GM21619 (cell line): ENCODE results near the gene PEX7.
"Not testable (repeated sequence)": the region's sequence is repeated elsewhere in the genome, so short reads cannot be mapped to it uniquely, and the experiment has no call there.

Source experiments
- ATAC-seq: cut with Tn5 transposase; IDR thresholded peaks from one replicate; pipeline ENCODE4 v1.9.1; 2021; ENCODE audit not compliant: unreplicated experiment

Gene PEX7

DNA sequence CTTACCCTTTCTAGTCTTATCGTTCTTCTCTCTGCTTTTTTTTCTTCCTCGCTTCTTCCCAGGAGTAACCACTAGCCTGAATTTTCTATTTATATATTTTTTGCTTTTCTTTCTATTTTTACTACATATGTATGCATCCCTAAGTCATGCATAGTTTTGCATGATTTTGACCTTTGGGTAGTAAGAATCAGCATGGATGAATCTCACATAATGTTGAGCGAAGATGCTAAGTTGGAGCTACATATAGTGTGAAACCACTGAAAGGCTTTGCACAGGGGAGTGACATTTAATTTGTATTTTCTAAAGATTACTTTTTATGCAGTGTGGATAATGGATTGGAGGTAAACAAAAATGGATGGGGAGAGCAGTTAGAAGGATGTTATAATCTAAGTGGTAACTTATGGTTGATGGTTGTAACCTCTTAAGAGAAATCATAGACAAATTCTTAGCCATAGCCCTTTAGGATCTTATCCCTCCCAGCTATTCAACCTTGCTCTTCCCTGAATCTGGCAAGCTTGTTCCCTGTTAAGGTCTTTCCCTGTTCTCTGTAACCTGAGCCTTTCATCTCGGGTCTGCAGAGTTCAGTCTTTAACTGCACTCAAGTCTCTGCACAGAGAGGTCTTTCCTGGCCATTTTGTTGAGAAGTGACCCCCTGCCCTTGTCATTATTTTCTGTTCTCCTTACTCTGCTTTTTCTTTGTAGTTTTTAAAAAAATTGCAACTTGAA is 18.0 kb downstream of the PEX7 start:
- no peak for ATAC-seq

DNA sequence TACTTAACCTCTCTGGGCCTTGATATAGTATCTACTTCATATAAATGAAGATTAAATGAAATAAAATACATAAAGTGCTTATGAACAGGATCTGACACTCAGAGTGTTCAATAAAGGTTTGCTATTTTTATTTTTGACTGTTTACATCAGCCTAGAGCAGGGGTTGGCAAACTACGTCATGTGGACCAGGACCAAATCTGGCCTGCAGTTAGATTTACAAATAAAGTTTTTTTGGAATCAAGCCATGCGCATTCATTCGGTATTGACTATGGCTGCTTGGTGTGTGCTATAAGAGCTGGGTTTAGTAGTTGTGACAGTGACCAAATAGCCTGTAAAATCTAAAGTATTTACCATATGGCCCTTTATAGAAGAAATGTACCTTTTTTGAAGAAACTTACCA is 20.8 kb downstream of the PEX7 start:
- no peak for ATAC-seq

DNA sequence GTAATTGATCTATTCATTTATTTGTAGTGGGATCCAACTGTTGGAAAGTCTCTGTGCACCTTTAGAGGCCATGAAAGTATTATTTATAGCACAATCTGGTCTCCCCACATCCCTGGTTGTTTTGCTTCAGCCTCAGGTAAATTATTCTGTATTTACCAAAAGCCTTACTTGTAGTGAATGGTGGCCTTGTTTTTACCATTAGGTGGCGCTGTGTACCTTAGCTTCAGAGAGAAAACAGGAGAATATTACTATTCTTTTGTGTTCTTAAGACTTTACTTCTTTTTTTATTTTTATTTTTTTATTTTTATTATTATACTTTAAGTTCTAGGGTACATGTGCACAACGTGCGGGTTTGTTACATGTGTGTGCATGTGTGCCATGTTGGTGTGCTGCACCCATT is 23.7 kb downstream of the PEX7 start:
- no peak for ATAC-seq

DNA sequence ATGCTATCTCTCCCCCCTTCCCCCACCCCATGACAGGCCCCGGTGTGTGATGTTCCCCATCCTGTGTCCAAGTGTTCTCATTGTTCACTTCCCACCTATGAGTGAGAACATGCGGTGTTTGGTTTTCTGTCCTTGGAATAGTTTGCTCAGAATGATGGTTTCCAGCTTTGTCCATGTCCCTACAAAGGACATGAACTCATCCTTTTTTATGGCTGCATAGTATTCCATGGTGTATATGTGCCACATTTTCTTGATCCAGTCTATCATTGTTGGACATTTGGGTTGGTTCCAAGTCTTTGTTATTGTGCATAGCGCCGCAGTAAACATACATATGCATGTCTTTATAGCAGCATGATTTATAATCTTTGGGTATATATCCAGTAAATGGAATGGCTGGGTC is 24.1 kb downstream of the PEX7 start:
- ATAC-seq, result not testable (repeated sequence)

DNA sequence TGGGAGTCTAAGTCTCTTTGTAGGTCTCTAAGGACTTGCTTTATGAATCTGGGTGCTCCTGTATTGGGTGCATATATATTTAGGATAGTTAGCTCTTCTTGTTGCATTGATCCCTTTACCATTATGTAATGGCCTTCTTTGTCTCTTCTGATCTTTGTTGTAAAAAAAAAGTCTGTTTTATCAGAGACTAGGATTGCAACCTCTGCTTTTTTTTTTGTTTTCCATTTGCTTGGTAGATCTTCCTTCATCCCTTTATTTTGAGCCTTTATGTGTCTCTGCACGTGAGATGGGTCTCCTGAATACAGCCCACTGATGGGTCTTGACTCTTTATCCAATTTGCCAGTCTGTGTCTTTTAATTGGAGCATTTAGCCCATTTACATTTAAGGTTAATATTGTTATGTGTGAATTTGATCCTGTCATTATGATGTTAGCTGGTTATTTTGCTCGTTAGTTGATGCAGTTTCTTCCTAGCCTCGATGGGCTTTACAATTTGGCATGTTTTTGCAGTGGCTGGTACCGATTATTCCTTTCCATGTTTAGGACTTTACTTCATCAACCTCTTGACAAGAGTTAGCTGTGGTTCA is 27.7 kb downstream of the PEX7 start:
- not testable (repeated sequence) for ATAC-seq

DNA sequence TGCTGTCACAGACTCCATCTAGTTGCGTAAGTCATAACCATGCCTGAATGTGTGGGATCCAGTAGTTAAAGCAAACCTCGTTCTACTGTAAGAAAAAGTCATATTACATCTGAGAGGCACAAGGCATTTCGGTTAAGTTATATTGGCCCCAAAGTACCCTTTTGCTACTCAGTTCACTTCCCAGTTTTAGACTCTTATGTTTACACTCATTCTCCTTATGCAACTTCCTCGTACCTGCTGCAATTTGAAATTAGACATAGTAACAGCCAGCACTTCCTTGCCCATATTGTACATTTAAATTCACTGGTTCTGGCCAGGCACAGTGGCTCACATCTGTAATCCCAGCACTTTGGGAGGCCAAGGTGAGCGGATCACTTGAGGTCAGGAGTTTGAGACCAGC is 37.0 kb downstream of the PEX7 start:
- ATAC-seq, result no peak

DNA sequence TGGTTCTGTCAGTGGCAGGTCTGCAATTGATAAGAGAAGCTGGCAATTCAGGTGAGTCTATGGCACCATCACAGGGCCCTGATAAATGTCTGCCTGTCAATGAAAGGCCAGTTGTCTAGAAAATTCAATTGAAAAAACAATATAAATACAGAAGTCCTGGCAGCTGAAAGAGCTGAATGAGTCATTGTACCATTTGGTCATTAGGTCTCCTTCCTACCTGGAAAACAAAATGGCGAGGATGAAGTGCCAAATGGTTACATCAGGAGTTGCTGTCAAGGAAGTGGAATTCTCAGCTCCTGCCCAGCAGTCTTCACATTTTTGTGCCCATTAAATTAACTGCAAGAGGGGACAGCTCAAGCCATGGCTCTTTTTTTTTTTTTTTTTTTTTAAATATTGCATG is 37.7 kb downstream of the PEX7 start:
- no peak for ATAC-seq

DNA sequence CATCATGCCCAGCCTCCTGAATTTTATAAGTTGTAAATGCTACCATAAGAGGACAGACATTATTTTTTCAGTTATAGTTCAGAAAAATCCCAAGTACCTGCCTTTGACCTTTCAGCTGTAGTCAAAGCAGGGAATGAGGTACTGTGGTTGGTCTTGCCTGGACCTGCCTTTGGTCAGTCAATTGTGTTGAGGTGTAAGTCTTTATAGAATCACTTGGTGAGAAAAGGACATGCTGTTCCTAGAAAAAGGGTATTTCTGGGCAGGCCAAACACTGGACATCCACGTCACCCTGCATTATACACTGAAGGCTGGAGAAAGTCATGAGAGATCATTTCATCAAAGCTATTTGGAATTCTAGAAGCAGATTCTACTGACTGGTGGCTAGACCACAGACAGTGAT is 40.3 kb downstream of the PEX7 start:
- ATAC-seq, result no peak

DNA sequence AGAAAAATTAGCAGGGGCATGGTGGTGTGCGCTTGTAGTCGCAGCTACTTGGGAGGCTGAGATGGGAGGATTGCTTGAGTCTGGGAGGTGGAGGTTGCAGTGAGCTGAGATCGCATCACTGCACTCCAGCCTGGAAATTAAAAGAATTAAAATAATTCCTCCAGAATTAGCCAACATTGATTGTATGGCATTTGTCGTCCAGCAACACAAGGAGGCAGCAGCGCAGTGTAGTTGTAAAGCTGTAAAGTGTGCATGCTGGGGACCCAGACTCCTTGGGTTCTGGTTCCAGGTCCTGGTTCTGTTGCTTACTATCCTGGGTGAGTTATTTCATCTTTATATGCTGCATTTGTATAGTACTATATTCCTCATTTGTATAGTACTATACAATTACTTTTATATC is 41.4 kb downstream of the PEX7 start:
- ATAC-seq, result no peak

DNA sequence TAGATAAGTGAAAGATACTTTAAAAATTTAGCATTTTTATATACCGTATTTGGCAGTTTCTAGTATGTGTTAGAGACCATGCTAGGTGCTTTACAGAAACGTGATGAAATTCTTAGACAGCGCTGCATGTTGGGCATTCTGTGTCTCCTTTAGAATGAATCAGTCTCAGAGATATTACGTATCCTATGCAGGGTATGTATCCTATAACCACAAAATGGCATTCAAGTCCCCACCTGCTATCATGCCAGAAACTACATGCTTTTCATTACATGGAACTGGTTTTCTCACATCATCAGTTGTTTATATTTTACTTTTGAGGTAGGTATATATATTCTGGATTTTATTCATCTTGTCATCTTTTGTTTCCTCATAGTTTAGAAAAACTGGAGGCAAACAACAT is 42.3 kb downstream of the PEX7 start:
- no peak for ATAC-seq

DNA sequence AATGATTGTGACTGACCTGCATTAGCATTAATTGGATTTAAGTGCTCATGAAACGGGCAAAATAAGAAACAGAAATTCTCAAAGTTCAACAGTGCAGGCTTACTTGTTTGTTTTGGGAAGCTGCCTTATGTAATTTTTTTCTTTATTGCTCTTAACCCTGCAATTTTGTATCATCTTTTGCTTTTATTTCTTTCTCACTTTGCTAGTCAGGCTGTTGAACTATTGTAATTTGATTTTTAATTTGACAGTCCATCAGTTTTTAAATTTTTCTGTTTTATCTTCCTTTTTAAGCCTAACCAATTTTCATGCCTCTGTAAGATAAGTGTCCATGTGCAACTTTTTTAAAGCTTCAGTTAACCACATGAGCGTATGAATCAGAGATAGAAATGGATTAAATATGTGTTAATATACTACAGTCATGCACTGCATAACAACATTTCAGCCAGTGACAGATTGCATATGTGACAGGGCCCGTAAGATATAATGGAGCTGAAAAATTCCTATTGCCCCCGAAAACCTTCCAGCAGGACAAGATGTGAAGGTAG is 44.6 kb downstream of the PEX7 start:
- ATAC-seq, result no peak

DNA sequence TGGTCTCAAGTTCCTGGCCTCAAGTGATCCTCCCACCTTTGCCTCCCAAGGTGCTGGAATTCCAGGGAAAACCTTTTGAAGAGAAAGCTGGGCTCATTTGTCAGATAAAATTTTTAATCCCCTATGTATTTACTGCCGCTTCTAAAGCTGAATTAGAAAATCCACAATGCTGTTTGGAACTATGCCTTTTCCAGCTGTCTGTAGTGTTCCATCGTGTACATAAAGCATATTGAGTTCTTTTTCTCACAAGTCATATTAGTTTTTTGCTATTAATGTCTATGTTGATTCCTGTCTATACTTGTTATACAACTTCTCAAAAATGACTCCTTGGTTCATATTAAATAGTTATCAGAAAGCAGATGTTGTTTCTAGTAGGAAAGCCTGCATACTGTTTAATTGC is 47.1 kb downstream of the PEX7 start:
- ATAC-seq, result no peak

DNA sequence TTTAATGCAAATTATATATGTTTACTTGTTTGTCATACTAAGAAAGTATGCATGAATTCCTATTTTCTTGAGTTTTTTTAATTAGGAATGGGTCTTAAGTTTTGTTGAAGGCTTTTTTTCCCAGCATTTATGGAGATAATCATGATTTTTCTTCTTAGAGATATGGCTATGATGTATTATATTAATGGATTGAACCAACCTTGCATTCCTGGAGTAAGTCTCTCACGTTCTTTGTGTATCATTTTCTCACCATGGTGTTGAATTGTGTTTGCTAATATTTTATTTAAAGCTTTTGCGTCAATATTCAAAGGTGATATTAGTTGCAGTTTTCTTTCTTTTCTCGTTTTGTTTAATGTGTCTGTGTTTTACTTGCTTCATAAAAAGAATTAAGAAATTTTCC is 51.4 kb downstream of the PEX7 start:
- ATAC-seq, result no peak

DNA sequence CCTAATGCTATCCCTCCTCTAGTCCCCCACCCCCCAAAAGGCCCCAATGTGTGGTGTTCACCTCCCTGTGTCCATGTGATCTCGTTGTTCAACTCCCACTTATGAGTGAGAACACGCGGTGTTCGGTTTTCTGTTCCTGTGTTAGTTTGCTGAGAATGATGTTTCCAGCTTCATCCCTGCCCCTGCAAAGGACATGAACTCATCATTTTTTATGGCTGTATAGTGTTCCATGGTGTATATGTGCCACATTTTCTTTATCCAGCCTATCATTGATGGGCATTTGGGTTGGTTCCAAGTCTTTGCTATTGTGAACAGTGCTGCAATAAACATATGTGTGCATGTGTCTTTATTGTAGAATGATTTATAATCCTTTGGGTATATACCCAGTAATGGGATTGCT is 54.1 kb downstream of the PEX7 start:
- not testable (repeated sequence) for ATAC-seq

DNA sequence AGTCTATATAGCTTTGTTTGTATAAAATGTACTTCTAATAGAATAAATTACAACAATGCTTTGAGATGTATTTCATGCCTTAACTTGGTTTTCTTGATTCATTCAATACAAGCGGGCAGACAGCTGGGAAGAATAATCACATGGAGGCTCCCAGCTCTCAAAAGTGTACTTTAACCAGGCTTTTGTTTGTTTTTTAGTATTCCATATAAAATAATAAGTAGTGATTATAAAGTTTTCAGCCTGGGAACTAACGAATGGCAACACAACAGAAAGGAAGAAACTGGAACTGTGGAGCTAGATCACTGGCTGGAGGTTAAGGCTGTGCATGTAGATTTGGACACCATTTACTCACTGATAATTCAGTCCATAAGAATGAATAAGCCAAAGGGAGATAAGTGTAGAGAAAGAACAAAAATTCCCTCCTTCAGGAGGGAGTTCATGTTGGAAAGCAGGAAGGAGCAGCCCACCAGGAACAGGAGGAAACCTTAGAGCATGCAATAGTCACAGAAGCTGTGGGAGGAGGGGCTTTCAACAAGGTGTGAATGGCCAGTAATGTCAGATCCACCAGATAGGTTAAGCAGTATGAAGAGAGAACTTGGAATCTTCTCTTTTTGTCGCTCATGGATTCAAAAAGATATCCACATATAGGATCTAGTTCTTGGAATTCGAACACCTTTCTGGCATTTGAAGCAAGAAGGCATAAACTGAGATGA is 58.5 kb downstream of the PEX7 start:
- ATAC-seq, result no peak

DNA sequence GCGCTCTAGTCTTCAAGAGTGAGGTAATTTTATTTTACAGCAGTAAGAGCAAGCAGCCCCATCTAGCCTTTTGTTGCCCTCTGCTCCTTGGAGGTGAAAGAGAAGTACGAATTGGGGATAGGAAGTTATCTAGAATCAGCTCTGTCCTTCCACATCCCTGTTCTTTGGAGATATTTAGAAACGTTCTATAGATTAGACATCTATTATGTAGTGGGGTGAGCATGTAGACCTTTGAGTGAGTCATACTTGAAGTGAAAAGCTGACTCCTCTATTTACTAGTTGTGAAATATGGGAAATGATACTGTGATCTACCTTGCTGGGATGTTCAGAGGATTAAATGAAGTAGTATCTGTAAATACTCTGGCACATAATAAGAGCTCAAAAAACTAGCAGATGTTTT is 63.7 kb downstream of the PEX7 start:
- no peak for ATAC-seq

DNA sequence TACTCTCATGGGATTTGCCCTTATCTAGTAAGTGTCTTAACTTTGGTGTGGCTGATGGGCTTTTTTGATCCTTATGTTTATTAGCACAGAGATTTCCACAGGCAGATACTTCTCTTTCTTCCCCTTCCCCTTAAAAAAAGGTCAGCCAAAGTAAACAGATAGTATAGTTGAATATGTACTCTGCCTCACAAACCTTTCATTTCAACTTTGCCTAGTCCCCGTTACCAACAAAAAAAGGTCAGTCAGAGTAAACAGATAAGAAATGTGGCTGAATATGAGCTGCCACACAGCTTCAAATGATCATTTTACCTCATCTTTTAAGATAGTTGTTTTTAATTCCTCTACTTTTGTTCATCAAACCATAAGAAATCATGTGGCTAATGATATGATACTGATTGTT is 65.6 kb downstream of the PEX7 start:
- no peak for ATAC-seq

DNA sequence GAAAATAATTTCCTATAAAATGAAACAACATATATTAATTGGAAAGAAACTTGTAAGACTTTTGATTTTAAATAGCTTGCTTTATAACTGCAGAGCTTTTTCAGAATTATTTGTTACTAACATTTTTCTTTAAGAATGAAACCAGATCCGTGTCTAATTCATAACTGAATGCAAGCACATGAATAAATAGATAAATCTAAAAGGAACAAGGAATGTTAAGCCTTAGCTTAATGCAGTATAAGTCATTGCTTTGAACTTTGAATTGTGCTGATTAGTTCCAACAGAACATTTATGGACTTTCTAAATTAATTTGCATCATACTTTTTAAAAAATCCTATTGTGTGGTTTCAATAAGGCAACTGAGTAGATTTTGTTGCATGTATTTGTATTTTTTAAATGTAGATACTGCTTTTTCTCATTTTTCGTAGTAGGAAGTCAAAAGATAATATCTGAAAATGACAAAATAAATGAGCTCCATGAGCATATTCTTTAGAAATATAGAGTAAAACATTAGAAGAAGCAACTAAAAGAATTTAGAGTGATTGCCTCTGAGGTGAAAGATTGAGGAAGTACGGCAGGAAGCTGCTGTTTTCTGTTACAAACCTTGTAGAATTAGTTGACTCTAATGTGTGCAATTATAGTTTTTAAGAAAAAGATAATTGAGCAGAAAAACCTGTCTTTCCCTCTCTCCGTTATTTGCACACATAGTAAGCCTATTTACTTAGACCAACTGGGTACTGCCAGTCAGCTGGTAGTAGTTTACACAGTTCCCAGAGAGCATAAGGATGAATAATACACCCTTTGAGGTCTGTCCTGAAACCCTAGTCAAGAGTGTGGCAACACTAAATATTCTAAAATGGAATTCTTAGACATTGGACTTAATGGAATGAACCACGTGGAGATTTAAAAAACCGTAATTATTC is 67.1 kb downstream of the PEX7 start:
- no peak for ATAC-seq

DNA sequence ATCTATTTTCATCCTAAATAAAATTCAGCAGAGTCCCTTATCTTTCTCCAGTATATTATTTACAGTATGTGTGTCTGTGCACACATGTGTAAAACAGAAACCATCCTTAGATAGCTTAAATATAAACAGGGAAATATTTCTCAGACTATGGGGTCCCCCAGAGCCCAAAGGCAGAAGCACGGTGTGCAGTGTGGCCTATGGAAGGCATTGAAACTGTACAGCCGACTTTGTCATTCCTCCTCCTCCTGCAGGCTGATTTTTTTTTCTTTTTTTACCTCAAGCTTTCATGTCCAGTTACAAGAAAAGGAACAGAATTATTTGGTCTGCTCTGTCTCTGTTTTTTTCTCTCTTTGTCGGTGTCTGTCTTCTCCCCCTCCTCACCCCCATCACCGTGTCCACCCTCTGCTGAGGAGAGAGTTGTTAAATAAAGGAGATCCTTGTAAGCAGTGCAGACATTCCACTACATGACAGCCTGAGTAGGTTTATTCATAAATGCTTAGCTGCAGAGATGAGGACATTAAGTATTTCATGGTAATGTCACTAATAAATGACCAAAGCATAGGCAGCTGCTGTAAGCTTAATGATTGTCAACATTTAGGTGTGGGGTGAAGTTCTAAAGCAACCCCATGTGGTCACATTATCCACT is 67.9 kb downstream of the PEX7 start:
- ATAC-seq, result no peak

DNA sequence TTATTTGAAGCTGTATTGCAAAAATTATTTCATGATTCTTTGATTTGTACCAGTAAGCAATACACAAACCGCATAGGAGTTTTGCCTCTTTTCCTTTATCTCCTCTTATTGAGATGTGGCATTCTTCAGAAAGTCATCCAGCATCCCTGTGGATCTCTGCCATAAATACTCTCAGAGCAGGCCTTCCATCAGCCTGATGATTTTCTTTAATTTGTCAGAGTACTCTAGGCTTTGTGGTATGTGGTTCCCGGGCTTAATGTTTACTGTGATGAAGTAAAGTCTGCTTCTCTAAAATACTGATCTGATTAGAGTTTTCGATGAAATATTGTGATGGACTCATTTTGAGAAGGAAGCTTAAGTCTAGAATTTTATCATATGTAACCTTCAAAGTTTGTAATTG is 68.6 kb downstream of the PEX7 start:
- no peak for ATAC-seq

DNA sequence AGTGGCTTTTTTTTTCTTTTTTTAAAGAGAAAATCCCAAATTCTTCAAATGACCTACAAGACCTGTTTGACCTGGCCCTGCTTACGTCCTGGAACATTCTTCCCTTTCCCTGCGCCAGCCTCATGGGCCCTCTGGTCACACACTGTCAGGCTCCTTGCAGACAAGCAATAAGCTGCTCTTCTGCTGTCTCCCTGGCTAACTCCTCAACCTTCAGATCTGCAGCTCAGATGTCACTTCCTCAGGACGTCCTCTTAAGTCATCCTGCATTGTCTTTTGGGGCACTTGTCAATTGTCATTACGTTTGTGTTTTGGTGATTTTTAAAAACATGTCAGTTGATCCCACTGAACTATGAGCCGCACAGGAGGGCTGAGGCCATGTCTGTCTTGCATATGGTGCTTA is 70.8 kb downstream of the PEX7 start:
- no peak for ATAC-seq
